ENCODE data around the gene RNF223. TPM values are rescaled to one million over a fixed set of nuclear protein-coding genes. Genes with fewer than 3 reads are reported as not detected.

The RNF223 gene
- total and polyA plus RNA-seq, 7 donors = not detected

- Histone ChIP-seq H3K9me3 (no peaks in the 10 kb centered on the region), H3K27ac (no peak overlapping the region), H3K36me3 (ENCODE audit: insufficient read depth in 1 of 2, low read depth in 1 of 2) (no peaks in the 10 kb centered on the region), H3K27me3 (ENCODE audit: insufficient read depth in 3 of 3, low read length in 2 of 3) (no peaks in the 10 kb centered on the region), H3K4me3 (no peak overlapping the region), H3K4me1 (no peaks in the 10 kb centered on the region)
- TF ChIP-seq, protein P1, sequence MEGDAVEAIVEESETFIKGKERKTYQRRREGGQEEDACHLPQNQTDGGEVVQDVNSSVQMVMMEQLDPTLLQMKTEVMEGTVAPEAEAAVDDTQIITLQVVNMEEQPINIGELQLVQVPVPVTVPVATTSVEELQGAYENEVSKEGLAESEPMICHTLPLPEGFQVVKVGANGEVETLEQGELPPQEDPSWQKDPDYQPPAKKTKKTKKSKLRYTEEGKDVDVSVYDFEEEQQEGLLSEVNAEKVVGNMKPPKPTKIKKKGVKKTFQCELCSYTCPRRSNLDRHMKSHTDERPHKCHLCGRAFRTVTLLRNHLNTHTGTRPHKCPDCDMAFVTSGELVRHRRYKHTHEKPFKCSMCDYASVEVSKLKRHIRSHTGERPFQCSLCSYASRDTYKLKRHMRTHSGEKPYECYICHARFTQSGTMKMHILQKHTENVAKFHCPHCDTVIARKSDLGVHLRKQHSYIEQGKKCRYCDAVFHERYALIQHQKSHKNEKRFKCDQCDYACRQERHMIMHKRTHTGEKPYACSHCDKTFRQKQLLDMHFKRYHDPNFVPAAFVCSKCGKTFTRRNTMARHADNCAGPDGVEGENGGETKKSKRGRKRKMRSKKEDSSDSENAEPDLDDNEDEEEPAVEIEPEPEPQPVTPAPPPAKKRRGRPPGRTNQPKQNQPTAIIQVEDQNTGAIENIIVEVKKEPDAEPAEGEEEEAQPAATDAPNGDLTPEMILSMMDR (IDR thresholded peaks at IDR 0.05) = no peak
- ATAC-seq (no peak), DNase-seq (no peak)
- intact Hi-C loops (cut with DNase I) = no loop called here
- 77 to 82% (median 80%) methylated on average over 38 of the region's 38 CpGs for WGBS, 3 donors
These were observed 13.4 kb upstream of the RNF223 start for GRCh38 chr1:1087351-1088028.

DNA sequence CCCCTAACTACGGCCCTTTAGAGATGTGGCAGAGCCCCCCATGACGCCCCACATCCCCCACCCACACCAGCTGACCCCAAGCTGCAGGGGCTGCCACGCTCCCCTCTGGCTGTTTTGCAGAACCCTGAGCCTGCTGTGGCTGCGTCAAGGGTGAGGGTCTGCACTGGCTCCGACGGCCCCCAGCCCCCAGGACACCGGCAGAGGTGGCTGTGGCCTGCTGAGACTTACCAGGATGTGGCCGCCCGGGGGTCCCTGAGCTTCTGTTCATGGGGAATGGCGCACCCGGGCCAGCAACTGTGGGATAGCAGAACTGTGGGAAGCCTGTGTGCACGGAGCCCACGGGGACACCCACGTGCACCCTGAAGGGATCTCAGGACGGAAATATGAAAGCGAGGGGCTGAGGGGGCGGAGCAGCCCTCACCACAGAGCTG is 12.8 kb upstream of the RNF223 start:
- Histone ChIP-seq H3K9me3 (no peaks in the 10 kb centered on the region), H3K36me3 (ENCODE audit: insufficient read depth in 1 of 2, low read depth in 1 of 2) (no peaks in the 10 kb centered on the region), H3K27ac (no peak overlapping the region), H3K4me3 (no peak overlapping the region), H3K4me1 (no peaks in the 10 kb centered on the region), H3K27me3 (ENCODE audit: insufficient read depth in 3 of 3, low read length in 2 of 3) (no peaks in the 10 kb centered on the region)
- intact Hi-C loops (cut with DNase I) = no loop called here
- DNase-seq = peak in 1 of 2 donors; percentile 11
- TF ChIP-seq, protein P1 (IDR thresholded peaks at IDR 0.05) = no peak
- WGBS, 3 donors = 82 to 85% (median 83%) methylated on average over 15 to 17 of the region's 17 CpGs
- no peak for ATAC-seq

- no peak for DNase-seq
- no peak for ATAC-seq
These were observed 12.1 kb upstream of the RNF223 start for GRCh38 chr1:1085911-1086841.

GRCh38 chr1:1085171-1085841 is 11.2 kb upstream of the RNF223 start:
- no peak for ATAC-seq
- TF ChIP-seq, protein P1 (IDR thresholded peaks at IDR 0.05) = no peak
- no peaks in the 10 kb centered on the region for H3K27me3 ChIP-seq (ENCODE audit: insufficient read depth in 3 of 3, low read length in 2 of 3)
- no peaks in the 10 kb centered on the region for H3K4me1 ChIP-seq
- no peak overlapping the region for H3K4me3 ChIP-seq
- H3K36me3 ChIP-seq (ENCODE audit: insufficient read depth in 1 of 2, low read depth in 1 of 2) = no peaks in the 10 kb centered on the region
- no peak overlapping the region for H3K27ac ChIP-seq
- 91 to 94% (median 92%) methylated on average over 26 to 30 of the region's 30 CpGs for WGBS, 3 donors
- no peaks in the 10 kb centered on the region for H3K9me3 ChIP-seq
- DNase-seq = no peak
- intact Hi-C loops (cut with DNase I) = no loop called here

More at GRCh38 chr1:1085911-1086841, 12.1 kb upstream of the RNF223 start:
- Histone ChIP-seq H3K4me3 (no peak overlapping the region), H3K4me1 (no peaks in the 10 kb centered on the region), H3K27ac (no peak overlapping the region), H3K36me3 (ENCODE audit: insufficient read depth in 1 of 2, low read depth in 1 of 2) (no peaks in the 10 kb centered on the region), H3K27me3 (ENCODE audit: insufficient read depth in 3 of 3, low read length in 2 of 3) (no peaks in the 10 kb centered on the region), H3K9me3 (no peaks in the 10 kb centered on the region)
- TF ChIP-seq, protein P1 (IDR thresholded peaks at IDR 0.05) = no peak
- 93 to 94% (median 93%) methylated on average over 36 to 38 of the region's 38 CpGs for WGBS, 3 donors
- intact Hi-C loops (cut with DNase I) = no loop called here
